Body of pancreas (tissue), 4 donors: ENCODE measurements around the gene ZC3H12D. TPM values are rescaled to one million over a fixed set of nuclear protein-coding genes. Genes with fewer than 3 reads are reported as not detected.
"Not testable (repeated sequence)": the region's sequence is repeated elsewhere in the genome, so short reads cannot be mapped to it uniquely, and the experiment has no call there.

Source experiments
- ATAC-seq: fragments of 150-250 bp; one replicate; pipeline ENCODE4 v1.9.1; 2016
- DNase-seq, 4 donors: peaks; one replicate each; pipeline ENCODE4 v3.0.0-alpha.2; 2019
- H3K27ac ChIP-seq, 4 donors: fragments of 200-600 bp; sonication (generic); 1 replicate in 3 of 4; 2 replicates in 1 of 4; pipeline versions ENCODE4 v1.5.1 to v1.6.1; 2016 to 2019; ENCODE audit warnings: mild to moderate bottlenecking in 1 of 4, mixed read lengths in 1 of 4, moderate library complexity in 1 of 4
- H3K27me3 ChIP-seq, 2 donors: fragments of 200-600 bp; sonication (generic); one replicate each; pipeline ENCODE4 v1.6.0; 2016; ENCODE audit warnings: mild to moderate bottlenecking in 1 of 2
- H3K36me3 ChIP-seq, 2 donors: fragments of 200-600 bp; sonication (generic); replicated peaks in 1 of 2; 2 replicates each; pipeline ENCODE4 v1.5.1; 2016; ENCODE audit warnings: low read depth in 2 of 2; ENCODE audit not compliant: insufficient read depth in 1 of 2
- H3K4me1 ChIP-seq: fragments of 200-600 bp; sonication (generic); one replicate; pipeline ENCODE4 v1.6.0; 2016
- H3K4me3 ChIP-seq, 2 donors: fragments of 200-600 bp; sonication (generic); 1 replicate in 1 of 2; 2 replicates in 1 of 2; pipeline ENCODE4 v1.5.1; 2016 to 2019
- H3K9me3 ChIP-seq, 3 donors: fragments of 200-600 bp; sonication (generic); 1 replicate in 2 of 3; 2 replicates in 1 of 3; pipeline ENCODE4 v1.5.1; 2016
- POLR2A ChIP-seq, 3 donors: fragments of 450-650 bp; IDR thresholded peaks; one replicate each; pipeline ENCODE4 v1.6.1; 2016; ENCODE audit warnings: antibody characterized with exemption in 3 of 3, mild to moderate bottlenecking in 2 of 3
- WGBS, 2 donors: methylation state at CpG; one replicate each; pipeline ENCODE4 v1.1.5; 2017; 5-methylcytosine and 5-hydroxymethylcytosine counted together
- intact Hi-C: fragments of 100-400 bp; cut with DNase I; formaldehyde crosslinking; loops from one replicate; pipeline ENCODE4 v1.15.1; 2023
- total RNA-seq, 2 donors: library from RNA; depleted of rRNA; stranded (reverse); fragments of >200 nt; gene quantifications; one replicate each; pipeline ENCODE4 v1.1.0, GENCODE V29; 2016
- TF ChIP-seq, protein P1 (sequence below), 7 experiments: fragments of 450-650 bp in 4 of 7; fragments of 200-600 bp in 3 of 7; sonication (generic) in 3 of 7; IDR thresholded peaks; one replicate each; pipeline ENCODE4 v1.5.1; 2016 to 2019; ENCODE audit warnings: antibody characterized with exemption in 7 of 7

The ZC3H12D gene
- total RNA-seq, 2 donors from 2014 or later: 0.52 to 2.6 TPM

DNA sequence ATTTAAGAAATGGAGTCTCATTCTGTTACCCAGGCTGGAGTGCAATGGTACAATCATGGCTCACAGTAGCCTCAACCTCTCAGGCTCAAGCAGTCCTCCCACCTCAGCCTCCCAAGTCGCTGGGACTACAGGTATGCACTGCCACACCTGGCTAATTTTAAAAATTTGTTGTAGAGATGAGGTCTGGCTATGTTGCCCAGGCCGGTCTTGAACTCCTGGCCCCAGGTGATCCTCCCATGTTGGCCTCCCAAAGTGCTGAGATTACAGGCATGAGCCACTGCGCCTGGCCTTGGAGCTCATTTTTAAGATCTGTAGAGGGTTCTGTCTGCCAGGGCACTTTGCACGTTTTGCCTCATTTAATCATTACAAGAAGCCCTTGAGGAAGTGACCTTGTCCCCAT lies 17.5 kb downstream of the ZC3H12D start:
- ATAC-seq (no peak), DNase-seq (no peak)
- no peaks in the 10 kb centered on the region for H3K27me3 ChIP-seq
- no peaks in the 10 kb centered on the region for H3K36me3 ChIP-seq
- WGBS, 2 donors: 69 to 72% methylated on average over 4 of the region's 4 CpGs
- no peak overlapping the region for H3K27ac ChIP-seq
- H3K9me3 ChIP-seq: no peaks in the 10 kb centered on the region
- no peak overlapping the region for H3K4me3 ChIP-seq
- TF ChIP-seq POLR2A (IDR thresholded peaks at IDR 0.05): no peak
- TF ChIP-seq, protein P1, sequence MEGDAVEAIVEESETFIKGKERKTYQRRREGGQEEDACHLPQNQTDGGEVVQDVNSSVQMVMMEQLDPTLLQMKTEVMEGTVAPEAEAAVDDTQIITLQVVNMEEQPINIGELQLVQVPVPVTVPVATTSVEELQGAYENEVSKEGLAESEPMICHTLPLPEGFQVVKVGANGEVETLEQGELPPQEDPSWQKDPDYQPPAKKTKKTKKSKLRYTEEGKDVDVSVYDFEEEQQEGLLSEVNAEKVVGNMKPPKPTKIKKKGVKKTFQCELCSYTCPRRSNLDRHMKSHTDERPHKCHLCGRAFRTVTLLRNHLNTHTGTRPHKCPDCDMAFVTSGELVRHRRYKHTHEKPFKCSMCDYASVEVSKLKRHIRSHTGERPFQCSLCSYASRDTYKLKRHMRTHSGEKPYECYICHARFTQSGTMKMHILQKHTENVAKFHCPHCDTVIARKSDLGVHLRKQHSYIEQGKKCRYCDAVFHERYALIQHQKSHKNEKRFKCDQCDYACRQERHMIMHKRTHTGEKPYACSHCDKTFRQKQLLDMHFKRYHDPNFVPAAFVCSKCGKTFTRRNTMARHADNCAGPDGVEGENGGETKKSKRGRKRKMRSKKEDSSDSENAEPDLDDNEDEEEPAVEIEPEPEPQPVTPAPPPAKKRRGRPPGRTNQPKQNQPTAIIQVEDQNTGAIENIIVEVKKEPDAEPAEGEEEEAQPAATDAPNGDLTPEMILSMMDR (IDR thresholded peaks at IDR 0.05): no peak
- intact Hi-C loops: no loop called here
- peaks cover 4% of the 10 kb centered on the region for H3K4me1 ChIP-seq

DNA sequence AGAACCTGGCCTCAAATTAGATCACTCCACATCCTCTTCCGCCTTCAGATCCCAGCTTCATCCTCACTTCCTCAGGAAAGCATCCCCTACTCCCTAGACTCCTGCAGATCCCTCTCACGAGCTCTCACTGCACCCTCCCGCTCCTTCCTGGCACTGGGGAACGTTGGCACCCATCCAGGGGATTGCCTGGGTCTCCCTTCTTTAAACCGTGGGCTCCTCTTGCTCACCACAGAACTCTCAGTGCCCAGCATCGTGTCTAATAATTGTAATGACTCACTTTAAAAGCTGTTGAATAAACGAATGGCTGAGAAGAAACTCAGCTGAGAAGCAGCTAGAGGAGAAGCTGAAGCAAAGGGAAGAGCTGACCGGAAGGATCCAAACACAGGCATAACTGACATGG lies 20.4 kb downstream of the ZC3H12D start:
- H3K27me3 ChIP-seq: no peaks in the 10 kb centered on the region
- H3K4me3 ChIP-seq: no peak overlapping the region
- TF ChIP-seq, protein P1 (IDR thresholded peaks at IDR 0.05): no peak
- TF ChIP-seq POLR2A (IDR thresholded peaks at IDR 0.05): no peak
- ATAC-seq (no peak), DNase-seq (no peak)
- intact Hi-C loops: no loop called here
- H3K4me1 ChIP-seq: peaks cover 4% of the 10 kb centered on the region
- WGBS, 2 donors: 54 to 60% methylated on average over 8 of the region's 8 CpGs
- no peaks in the 10 kb centered on the region for H3K36me3 ChIP-seq
- no peaks in the 10 kb centered on the region for H3K9me3 ChIP-seq
- H3K27ac ChIP-seq: no peak overlapping the region

DNA sequence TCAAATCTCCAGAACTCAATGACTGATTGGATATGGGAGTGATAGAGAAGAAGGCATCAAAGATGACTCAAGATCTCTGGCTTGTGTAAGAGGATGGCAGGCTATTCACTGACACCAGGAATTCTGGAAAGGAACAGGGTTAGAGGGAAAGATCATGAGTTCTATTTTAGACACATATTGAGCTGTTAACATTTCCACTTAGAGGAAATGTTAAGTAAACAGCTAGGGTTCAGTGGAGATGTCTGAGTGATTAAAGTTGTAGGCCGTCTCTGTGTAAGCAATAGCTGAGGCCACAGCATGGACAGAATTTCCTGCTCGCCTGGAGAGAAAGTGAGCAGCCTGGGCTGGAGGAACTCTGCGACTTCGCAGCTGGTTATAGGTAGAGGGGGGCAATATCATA lies 21.0 kb downstream of the ZC3H12D start:
- Histone ChIP-seq H3K27me3 (no peaks in the 10 kb centered on the region), H3K9me3 (no peaks in the 10 kb centered on the region), H3K27ac (no peak overlapping the region), H3K4me3 (no peak overlapping the region), H3K4me1 (peaks cover 4% of the 10 kb centered on the region), H3K36me3 (no peaks in the 10 kb centered on the region)
- intact Hi-C loops: no loop called here
- WGBS, 2 donors: 54 to 61% methylated on average over 4 of the region's 4 CpGs
- TF ChIP-seq POLR2A (IDR thresholded peaks at IDR 0.05): no peak
- TF ChIP-seq, protein P1 (IDR thresholded peaks at IDR 0.05): no peak
- no peak for ATAC-seq
- DNase-seq: no peak

DNA sequence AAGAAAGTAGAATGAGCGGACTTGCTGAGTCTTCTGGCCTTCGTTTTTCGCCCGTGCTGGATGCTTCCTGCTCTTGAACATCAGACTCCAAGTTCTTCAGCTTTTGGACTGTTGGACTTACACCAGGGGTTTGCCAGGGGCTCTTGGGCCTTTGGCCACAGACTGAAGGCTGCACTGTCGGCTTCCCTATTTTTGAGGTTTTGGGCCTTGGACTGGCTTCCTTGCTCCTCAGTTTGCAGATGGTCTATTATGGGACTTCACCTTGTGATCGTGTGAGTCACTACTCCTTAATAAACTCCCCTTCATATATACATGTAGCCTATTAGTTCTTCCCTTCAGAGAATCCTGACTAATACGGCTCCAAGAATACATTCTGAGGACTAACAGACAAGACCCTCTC lies 22.1 kb downstream of the ZC3H12D start:
- not testable (repeated sequence) for DNase-seq, H3K9me3 ChIP-seq

DNA sequence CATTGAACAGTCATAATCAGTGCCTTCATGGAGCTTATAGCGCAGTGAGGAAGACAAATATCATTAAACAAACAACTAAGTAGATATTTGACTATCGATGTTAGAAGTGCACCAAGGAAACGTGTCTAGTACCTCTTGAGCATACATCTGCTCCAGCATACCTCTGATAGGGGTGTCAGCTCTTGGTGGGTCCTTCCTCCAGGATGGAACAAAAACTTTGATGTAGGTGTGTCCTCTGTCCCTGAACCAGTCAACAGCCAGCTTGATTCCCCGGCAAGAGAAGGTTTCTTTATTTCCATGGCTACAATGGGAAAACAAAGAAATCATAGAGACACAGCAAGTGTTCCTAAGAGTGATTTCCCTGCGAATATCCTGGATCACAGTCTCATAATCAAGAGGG lies 23.1 kb downstream of the ZC3H12D start:
- intact Hi-C loops: no loop called here
- Histone ChIP-seq H3K36me3 (no peaks in the 10 kb centered on the region), H3K4me3 (no peak overlapping the region), H3K4me1 (no peaks in the 10 kb centered on the region), H3K9me3 (no peaks in the 10 kb centered on the region), H3K27me3 (no peaks in the 10 kb centered on the region), H3K27ac (no peak overlapping the region)
- ATAC-seq (no peak), DNase-seq (no peak)
- TF ChIP-seq, protein P1 (IDR thresholded peaks at IDR 0.05): no peak
- TF ChIP-seq POLR2A (IDR thresholded peaks at IDR 0.05): no peak
- 38 to 65% methylated on average over 5 of the region's 5 CpGs for WGBS, 2 donors

More for the DNA sequence above, 22.1 kb downstream of the ZC3H12D start:
- H3K27me3 ChIP-seq, H3K27ac ChIP-seq, H3K36me3 ChIP-seq, H3K4me3 ChIP-seq, ATAC-seq, H3K4me1 ChIP-seq, intact Hi-C loops: not testable (repeated sequence)
- 92 to 93% methylated on average over 7 of the region's 7 CpGs for WGBS, 2 donors

DNA sequence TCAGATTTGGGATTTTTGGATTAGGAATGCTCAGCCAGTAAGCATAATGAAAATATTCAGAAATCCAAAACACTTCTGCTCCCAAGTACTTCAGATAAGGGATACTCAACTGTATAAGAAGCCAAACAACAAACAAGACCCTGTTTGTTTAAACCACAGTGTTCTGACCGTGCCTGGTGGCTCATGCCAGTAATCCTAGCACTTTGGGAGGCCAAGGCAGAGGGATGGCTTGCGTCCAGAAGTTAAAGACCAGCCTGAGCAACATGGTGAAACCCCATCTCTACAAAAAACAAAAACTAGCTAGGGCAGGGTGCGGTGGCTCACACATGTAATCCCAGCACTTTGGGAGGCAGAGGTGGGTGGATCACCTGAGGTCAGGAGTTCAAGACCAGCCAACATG lies 24.6 kb downstream of the ZC3H12D start:
- H3K9me3 ChIP-seq, H3K36me3 ChIP-seq, DNase-seq, ATAC-seq, H3K27me3 ChIP-seq, H3K27ac ChIP-seq, H3K4me3 ChIP-seq, intact Hi-C loops, H3K4me1 ChIP-seq: not testable (repeated sequence)
- 72 to 84% methylated on average over 3 of the region's 3 CpGs for WGBS, 2 donors
